ENCODE results near the gene TPT1.
"Not testable (repeated sequence)": the region's sequence is repeated elsewhere in the genome, so short reads cannot be mapped to it uniquely, and the experiment has no call there.

TPT1 gene

GRCh38 chr13:45303026-45303425 lies 38.0 kb downstream of the TPT1 start:
- DNase-seq (ENCODE audit: low read depth, low spot score): no peak
- no peak for TF ChIP-seq CTCF (IDR thresholded peaks at IDR 0.05; ENCODE audit: low read depth, low read length)
- no peak overlapping the region for H3K4me3 ChIP-seq (ENCODE audit: low read depth, low read length)
- in situ Hi-C loops (cut with HindIII; ENCODE audit: low sequenced_read_pairs): no loop called here

GRCh38 chr13:45302507-45302906 lies 38.5 kb downstream of the TPT1 start:
- no peak overlapping the region for H3K4me3 ChIP-seq (ENCODE audit: low read depth, low read length)
- DNase-seq (ENCODE audit: low read depth, low spot score): no peak
- in situ Hi-C loops (cut with HindIII; ENCODE audit: low sequenced_read_pairs): no loop called here
- no peak for TF ChIP-seq CTCF (IDR thresholded peaks at IDR 0.05; ENCODE audit: low read depth, low read length)

- DNase-seq (ENCODE audit: low read depth, low spot score): no peak
- H3K4me3 ChIP-seq (ENCODE audit: low read depth, low read length): no peak overlapping the region
- in situ Hi-C loops (cut with HindIII; ENCODE audit: low sequenced_read_pairs): no loop called here
- no peak for TF ChIP-seq CTCF (IDR thresholded peaks at IDR 0.05; ENCODE audit: low read depth, low read length)
Observed at GRCh38 chr13:45301263-45301662, 39.7 kb downstream of the TPT1 start.

- no peak for DNase-seq (ENCODE audit: low read depth, low spot score)
- in situ Hi-C loops (cut with HindIII; ENCODE audit: low sequenced_read_pairs): no loop called here
- H3K4me3 ChIP-seq (ENCODE audit: low read depth, low read length): no peak overlapping the region
- TF ChIP-seq CTCF (IDR thresholded peaks at IDR 0.05; ENCODE audit: low read depth, low read length): no peak
Observed at GRCh38 chr13:45300190-45300985, 40.6 kb downstream of the TPT1 start.

- in situ Hi-C loops (cut with HindIII; ENCODE audit: low sequenced_read_pairs): no loop called here
- TF ChIP-seq CTCF (IDR thresholded peaks at IDR 0.05; ENCODE audit: low read depth, low read length): no peak
- DNase-seq (ENCODE audit: low read depth, low spot score): peak; percentile 30
- no peak overlapping the region for H3K4me3 ChIP-seq (ENCODE audit: low read depth, low read length)
Observed at GRCh38 chr13:45299194-45299593, 41.8 kb downstream of the TPT1 start.

GRCh38 chr13:45298550-45298949 lies 42.4 kb downstream of the TPT1 start:
- H3K4me3 ChIP-seq (ENCODE audit: low read depth, low read length); in situ Hi-C loops (cut with HindIII; ENCODE audit: low sequenced_read_pairs); DNase-seq (ENCODE audit: low read depth, low spot score): not testable (repeated sequence)

- TF ChIP-seq CTCF (IDR thresholded peaks at IDR 0.05; ENCODE audit: low read depth, low read length): no peak
- no peak overlapping the region for H3K4me3 ChIP-seq (ENCODE audit: low read depth, low read length)
- no peak for DNase-seq (ENCODE audit: low read depth, low spot score)
- in situ Hi-C loops (cut with HindIII; ENCODE audit: low sequenced_read_pairs): no loop called here
Observed at GRCh38 chr13:45298206-45298505, 42.8 kb downstream of the TPT1 start.
